ENCODE data around the gene C3orf22.

Gene C3orf22

DNA sequence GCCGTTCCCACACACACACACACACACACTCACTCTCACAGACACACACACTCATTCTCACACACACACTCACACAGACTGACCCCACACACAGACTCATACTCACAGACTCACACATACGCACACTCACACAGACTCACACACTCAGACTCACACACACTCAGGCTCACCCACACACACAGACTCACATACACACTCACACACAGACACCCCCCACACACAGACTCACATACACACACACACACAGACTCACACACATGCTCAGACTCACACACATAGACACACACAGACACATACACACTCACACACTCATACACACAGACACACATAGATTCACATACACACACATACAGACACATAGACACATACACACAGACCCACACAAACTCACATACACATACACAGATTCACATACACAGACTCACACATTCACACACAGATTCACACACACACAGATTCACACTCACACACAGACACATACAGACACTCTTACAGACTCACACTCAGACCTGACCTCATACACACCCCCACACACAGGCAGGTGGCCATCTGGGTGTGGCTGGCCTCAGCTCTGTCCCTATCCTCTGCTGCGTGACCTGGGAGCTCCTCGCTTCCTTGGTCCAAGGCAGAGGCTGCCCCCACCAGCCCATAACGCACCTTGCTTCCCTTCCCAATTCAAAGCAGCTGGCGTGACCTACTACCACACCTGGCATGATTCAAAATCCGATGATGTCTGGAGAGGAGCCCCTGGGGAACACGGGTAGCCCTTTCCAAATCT, 1.9 kb downstream of the C3orf22 start:
- DNase-seq = no peak

DNA sequence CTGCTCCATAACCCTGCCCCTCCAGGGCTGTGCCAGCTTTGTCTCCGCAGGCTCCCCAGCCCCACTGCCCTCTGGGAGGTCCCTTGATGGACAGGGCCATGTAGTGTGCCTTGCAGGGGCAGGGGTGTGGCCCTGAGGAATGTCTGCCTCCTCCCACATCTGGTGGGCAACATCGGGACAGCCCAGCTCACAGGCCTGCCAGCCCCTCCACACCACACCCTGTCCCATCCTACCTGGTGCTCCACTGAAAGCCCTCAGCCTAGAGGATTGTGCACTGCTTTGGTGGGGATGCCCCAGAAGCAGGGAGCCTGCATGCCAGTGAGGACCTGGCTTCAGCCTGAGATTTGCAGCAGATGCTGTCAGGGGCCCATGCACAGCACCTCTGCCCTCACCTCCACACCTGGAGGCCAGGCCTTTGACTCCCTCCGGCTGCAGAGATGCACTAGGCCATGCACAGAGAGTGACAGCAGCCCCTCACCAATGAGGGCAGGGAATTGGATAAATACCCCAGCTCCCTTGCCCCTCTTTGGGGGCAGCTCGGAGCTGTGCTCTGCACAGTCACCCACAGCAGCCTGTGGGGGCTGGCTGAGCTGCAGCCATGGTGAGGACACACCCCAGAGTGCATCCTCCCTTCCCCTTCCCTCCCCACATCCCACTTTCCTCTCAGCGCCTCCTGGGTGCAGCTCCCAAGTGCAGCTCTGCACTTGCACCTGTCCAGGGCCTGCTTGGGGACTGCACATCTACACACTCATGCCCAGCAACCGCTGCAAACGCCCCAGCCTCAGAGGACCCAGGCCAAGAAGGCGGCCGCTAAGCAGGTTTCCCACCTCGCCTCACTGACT, 2.7 kb downstream of the C3orf22 start:
- no peak for DNase-seq

DNA sequence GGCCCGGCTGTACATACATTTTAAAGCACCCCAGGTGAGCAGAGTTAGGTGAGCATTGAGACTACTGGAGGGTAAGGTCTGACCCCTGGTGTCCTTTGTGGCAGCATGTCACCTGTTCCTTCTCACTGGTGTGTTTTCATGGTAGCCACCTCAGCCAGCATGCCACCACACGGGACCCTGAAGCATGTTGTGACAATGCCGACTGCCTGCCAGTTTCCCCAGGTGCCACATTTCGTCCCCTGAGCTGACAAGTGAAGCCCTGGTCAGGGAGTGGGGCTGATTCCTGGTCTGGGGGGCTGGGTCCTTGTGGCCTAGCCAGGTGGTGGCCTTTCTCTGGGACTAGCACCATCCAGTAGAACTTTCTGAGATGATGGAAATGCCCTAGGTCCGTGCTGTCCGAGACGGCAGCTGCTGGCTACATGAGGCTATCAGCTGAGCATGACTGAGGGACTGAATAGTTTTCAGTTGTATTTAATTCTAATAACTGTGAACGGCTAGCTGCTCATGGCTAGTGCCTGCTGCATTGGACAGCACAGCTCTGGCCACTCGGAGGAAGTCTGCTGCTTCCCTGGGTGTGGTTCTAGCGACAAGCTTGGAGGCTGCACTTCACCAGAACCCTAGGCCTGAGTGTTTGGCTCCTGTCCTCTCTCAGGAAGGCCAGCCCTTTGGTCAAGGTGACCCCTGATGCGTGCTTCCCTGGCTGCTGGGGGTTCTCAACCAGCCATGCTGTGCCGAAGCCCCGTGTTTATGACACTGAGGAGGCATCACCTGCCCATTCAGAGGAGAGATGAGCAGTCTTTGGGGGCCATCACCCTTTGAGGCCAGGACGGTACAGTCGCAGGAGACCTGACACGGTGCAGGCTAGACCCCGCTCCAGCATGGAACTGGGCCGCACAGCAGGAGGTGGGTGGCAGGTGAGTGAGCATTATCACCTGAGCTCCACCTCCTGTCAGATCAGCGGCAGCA, 3.9 kb downstream of the C3orf22 start:
- no peak for DNase-seq

DNA sequence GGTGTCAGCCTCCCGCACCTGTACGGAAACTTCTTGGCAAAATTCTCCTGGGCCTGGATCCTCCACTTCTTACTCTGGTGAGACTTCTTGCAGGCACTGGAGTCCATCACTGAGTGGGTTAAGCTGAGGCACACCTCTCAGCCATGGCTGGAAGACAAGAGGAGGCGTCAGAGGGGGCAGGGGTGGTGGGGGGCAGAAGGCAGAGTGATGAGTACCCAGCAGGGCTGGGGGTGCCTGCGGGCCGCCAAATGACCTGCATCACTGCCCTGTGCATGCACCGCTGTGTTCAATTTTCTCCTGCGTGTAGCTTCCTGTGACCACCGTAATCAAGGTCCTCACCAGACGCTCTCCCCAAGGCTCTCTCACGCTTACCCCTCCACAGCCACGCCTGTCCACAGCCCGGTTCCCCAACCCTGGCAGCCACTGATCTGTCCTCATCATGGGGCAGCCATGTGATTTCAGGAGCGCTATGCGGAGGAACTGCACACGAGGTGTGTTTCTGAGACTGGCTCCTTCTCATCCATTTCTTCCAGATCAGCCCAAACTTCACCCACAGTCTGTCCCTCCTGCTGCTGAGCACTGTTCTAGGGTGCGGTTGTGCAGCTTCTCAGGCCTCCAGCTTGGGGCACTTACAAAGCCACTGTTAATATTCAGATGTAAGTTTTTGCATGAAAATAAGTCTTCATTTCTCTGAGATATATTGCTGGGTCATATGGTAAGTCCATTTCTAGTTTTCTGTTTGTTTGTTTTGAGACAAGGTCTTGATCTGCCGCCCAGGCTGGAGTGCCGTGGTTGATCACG, 5.2 kb downstream of the C3orf22 start:
- no peak for DNase-seq

DNA sequence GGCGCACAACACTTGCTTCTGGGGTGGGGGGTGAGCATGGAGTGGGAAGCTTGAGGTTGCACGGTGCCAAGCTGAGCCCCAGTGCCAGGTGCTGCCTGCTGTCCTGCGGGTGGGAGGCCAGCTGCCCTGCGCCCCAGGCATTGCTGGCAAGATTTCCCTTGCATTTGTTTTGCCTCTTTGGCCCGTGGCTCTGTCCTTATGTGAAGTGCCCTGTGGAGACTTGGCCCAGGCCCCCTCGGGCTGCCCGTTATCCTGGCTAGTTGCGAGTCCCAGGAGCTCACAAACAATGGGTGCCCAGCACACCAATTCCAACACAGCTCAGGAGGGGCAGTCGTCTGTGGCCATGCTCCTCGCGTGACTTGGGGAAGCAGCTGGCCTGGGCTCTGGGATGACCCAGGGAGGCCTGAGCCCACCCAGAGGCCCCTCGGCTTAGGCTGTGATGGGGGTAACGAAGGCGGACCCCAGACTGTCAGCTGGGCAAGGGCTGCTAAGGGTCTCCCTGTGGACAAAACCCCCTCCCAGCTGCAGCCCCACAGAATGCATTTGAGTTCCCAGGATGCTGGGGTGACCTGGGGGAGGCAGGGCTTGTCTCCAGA, 5.9 kb downstream of the C3orf22 start:
- no peak for DNase-seq

DNA sequence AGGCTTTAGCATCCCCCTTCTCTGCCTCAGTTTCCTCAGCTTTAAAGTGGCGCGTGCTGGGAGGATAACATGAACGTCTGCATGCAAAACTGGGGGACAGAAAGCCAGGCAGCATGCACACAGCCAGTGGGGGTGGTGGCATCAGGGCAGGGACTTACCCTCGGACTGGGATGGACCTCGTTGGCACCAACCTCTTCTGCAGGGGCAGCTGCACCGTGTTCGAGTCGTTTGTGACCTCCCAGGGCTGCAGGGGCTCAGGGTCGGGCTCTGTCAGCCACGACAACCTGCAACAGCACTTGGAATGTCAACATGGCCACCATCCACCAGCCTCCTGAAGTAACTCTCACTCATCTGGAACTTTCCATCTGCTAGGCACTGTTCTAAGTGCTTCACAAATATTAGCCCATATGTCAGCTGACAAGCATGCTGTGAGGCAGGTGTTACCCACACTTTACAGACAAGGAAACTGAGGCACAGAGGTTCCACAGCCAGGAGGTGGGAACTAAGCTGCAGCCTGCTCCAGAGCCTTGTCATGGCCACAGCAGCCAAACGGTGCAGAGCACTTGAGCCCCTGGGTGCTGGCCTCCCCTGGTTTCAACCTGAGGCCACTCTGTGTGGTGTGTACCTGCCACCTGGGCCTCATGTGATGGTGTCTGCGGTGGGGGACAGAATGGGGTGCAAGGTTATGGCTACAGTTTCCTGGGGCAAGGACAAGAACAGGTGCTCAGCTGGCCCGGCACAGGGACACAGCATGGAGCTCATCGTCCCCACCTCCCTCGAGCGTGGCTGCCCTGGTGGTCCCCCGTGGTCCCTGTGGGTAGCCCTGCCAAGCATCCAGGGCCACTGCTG, 6.7 kb downstream of the C3orf22 start:
- no peak for DNase-seq

DNA sequence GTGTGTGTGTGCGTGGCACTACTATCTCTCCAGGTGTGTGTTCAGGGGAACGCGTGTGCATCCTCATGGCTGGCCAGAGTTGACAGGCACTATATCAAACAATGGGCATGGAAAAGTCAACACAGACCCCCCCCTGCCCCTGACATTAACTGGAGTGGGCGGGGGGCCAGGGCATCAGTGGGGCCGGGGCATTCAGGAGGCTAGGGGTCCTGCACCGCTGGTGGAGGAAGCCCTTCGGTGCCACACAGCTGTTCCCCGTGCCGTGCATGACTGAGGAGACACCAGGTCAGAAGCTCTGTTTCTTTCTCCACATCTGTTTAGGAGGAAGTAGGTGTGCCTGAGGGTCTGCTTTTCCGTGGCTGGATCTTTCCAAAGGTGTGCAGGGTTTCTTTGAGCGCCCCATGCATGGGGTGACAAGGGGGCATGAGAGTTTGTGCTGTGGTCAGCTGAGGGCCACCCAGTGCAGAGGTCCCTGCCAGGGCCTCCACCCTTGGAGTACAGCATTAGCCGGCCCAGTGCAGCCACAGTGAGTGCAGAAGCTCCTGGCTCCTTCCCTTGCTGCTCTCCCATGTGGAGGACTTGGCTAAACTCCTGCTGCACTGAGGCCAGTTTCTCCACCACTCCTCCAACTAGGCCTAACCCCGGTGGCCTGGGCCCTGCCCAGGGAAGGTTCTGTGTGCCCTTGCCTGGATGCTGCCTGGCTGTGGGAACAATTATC, 7.5 kb downstream of the C3orf22 start:
- no peak for DNase-seq

DNA sequence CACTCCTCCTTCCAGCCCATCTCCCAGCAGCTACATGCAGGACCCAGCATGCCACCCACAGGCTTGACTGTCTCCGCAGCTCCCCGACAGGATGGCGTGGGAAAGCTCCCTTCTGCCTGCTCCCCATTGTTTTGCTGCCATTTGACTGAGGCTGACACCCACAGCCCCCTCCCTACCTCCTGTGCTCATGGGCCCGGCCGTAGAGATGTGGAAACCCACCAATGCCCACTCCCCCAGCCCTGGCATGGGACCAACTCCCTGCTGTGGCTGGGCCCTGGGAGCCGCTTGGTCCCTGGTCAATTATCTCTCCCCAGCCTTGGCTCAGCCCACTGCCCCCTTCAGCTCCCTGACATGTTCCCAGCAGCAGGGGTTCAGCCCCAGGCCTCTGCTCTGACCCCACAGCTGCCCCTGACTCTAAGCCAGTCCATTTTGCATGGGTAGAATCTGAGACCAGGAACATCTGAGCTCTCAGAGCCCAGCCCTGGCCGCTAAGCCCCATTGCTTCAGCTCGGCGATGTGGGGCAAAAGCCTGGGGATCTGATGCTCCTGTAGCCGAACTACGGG, 8.2 kb downstream of the C3orf22 start:
- DNase-seq = no peak

DNA sequence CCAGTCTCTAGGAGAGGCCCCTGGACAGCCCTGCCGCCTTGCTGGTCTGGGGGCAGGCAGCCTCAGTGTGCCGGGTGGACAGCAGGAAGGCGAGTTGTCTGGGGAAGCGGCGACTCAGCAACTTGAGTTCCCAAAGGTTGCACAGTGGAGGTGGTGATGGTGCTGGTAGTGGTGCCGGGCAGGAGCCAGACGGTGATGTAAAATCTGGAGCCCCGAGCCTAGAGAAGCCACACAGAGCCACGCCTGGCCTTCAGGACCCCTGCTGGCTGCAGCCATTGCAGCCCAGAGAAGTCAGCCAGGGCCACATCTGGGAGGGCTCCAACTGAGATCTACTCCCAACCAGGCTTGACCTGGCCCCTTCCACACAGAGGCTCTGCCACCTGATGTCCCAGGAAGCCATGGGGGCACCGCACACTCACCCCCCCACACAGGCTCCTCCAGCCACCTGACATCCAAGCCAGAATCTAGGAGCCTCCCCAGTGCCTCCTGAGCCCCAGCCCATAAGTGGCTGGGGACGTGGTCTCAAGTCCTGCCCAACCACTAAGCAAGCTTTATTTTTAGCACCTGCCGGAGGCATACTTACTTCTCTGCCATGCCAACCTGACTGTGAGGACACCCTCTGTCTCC, 8.8 kb downstream of the C3orf22 start:
- DNase-seq = no peak

DNA sequence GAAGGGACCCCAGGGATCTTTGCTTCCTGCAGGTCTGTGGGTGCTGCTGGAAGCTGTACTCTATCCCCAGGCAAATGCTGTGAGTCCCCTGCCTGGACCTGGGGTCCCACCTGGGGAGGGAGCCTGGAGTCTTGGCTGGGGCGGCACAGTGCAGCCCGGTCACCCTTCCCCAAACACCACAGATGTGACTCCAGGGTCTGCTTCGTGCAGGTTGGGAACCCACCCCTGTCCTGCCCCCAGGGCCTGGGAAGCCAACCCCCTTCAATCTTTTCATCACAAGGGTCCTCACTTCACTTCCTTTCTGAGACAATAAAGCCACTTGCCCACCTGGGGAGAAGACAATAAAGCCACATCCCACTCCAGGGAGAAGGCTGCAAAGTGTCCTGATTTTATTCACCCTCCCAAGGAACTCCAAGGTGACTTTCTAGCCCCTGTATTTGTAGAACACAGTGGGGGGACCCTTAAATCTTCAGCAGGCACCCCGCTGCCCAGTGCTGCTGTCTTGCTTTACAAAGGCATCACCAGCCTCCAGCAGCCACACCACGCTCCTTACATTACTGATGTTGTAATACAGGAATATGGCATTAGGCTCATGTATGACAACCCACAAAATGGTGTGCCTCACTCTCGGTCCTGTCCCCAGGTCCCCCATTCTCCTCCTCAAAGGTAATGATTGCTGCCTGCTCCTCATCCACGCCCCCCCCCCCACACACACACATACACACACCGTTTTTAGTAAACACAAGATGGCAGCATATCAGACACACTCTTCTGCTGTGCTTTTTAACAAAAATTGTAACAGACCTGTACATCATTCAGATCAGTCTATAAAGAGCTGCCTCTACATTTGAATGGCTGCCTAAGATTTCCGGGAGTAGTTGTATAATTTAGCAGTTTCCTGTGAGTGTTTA, 9.9 kb downstream of the C3orf22 start:
- no peak for DNase-seq

DNA sequence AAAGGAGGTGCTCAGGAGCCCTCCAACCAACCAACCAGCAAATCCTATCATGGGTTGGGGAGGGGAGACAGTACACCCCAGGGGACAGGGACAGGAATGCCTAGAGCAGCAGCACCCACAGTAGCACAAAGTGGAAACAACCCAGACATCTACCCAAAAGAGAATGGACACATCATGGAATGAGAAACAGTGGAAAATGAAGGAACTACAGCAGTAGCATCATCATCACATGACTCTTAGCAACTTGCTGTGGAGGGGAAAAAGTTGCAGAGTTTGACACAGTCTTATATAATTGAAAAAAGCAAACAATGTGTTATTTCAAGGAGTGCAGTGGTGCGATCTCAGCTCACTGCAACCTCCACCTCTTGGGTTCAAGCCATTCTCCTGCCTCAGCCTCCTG, 11.0 kb downstream of the C3orf22 start:
- no peak for DNase-seq

DNA sequence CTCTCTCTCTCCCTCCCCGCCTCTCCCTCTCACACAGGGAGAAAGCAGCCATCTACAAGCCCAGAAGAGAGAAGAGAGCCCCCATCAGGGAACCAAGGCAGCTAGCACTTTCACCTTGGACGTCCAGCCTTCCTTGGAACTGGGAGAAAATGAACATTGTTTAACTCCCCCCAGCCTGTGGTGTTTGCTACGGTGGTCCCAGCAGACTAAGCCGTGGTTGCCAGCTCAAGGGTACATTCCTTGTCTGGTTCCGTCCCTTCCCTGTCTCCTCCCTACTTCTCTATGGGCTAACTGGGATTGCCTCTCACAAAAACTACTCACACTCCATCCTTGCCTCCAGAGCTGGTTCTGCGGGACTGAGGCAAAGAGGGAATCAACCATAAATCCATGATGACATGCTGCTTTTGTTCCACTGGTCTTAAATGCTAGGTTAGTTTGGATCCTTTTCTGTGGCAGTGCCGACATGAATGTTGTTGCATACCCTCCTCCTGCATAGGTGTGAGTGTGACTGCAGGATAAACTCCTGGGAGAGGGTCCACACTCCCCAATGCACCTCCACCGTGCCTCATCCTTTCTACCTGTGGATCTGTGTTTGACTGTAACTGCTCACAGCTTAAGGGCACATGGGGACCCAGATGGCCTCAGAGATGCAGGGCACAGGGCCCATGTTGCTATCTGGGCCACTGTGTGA, 12.0 kb downstream of the C3orf22 start:
- DNase-seq = no peak

DNA sequence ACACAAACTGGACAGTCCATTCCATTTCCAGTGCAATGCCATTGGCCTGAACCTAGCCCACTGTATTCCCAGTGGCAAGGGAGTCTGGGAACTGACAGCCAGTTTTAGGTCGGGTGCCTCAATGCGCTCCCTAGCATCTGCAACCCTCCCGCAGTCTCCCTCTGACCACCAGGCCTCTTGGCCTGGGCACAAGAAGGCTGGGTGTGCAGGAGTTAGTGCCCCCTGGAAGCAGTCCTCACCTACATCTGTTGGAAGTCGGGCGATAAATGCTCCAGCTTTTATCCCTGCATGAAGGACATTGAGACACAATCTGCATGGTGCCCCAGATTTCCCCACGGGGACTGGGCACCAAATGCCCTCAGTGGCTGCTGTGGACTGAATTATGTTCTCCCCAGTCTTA, 12.7 kb downstream of the C3orf22 start:
- DNase-seq = no peak

DNA sequence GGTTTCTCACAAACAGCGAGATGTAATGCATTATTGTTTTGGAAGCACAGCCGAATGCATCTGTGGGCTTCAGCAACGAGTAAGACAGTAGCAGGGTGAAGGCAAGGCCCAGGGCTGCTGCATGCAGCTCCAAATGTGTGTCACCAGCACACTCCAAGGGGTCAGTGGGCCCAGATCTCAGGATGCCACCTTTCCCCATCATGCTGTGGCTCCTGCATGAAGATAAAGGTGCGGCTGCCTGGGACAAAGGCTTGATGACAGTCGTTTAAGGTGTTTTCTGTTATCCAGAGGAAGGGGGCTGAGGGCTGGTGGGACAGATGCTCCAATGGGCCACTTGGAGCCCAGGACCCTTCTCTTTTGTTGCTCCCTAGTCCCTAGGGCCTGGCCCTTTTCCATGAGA, 13.2 kb downstream of the C3orf22 start:
- DNase-seq = no peak

DNA sequence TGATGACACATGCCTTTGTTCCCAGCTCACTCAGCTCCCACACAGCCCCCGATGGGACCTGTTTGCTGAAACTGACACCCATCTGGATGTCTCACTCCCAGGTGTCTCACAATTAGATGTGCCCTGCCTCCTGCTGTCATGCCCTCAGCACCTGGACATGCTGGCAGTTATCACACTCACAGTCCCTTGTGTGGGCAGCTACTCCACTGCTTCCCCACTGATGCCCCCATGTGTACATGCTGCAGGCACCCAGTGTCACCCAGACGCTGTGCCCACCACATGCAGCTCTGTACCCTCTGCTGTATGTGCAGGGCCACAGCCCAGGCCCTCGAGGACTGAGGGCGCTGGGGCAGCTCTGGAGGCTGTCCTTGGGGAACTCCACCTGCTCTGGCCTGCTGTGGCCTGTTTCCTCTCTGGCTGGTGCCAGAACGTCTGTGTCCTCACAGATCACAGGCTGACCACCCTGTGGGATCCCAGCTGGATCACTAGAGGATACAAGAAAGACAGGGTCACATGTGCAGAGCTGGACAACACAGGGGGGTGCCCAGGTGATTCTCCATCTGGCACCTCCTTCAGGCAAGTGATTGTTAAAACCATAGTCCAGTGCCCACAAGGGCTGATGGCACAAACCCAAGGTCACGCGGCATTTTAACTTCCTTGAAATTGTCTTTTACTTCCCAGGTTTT, 14.0 kb downstream of the C3orf22 start:
- no peak for DNase-seq

DNA sequence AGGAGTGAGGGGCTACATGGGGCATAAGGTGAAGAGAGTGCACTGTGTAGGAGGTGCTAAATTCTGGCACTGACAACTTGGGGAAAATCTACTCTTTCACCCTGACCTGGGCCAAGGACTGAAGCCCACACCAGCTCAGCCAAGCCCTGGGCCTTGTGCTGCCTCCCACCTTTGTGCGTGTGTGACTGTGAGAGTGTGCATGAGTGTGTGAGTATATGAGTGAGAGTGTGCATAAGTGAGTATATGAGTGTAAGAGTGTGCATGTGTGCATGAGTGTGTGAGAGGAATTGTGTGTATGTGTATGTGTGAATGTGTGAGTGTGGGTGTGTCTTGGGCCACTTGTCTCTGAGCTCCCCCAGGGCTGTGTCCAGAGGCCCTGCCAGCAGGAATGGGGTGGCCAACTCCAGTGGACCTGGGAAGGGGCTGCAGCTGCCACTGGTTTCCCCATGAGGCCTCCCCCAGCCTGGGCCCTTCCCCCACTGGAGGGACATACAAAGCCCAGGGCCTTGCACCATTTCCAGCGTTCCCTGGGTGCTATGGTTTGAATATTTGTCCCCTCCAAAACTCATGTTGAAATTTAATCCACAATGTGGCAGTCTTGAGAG, 15.2 kb downstream of the C3orf22 start:
- DNase-seq = no peak
